ENCODE data around the gene USP21. TPM values are rescaled to one million over a fixed set of nuclear protein-coding genes. Genes with fewer than 3 reads are reported as not detected.

Gene USP21
- total and polyA plus RNA-seq, 2 of the 13 experiments (the other 11 are each of a cell fraction or from before 2014, with no cell fraction given): 10.1 to 33.1 TPM

- TF ChIP-seq KAT8 (CRISPR knock-in tag; IDR thresholded peaks at IDR 0.05) (peak; percentile 60; the same call in 1 of the 2 replicates), NCOA5 (CRISPR knock-in tag; IDR thresholded peaks at IDR 0.05) (no peak), RBM39 (IDR thresholded peaks at IDR 0.05; ENCODE audit: low read depth, low read length, poor library complexity, severe bottlenecking) (peak; percentile 60), ZNF891 (CRISPR knock-in tag; IDR thresholded peaks at IDR 0.05) (peak; percentile 77), ZNF547 (CRISPR knock-in tag; IDR thresholded peaks at IDR 0.05) (0 out of 2 replicates have a peak, but pooled peaks have one; percentile 46), ZNF572 (CRISPR knock-in tag; IDR thresholded peaks at IDR 0.05) (no peak), ZNF788 (CRISPR knock-in tag; IDR thresholded peaks at IDR 0.05; ENCODE audit: borderline replicate concordance) (peak; percentile 50; the same call in 1 of the 2 replicates), MED8 (CRISPR knock-in tag; IDR thresholded peaks at IDR 0.05; ENCODE audit: insufficient replicate concordance) (peak; percentile 77), ZFP82 (CRISPR knock-in tag; IDR thresholded peaks at IDR 0.05; ENCODE audit: borderline replicate concordance) (0 out of 2 replicates have a peak, but pooled peaks have one; percentile 24), KDM6A (CRISPR knock-in tag; IDR thresholded peaks at IDR 0.05; ENCODE audit: low read depth) (no peak), THAP7 (CRISPR knock-in tag; IDR thresholded peaks at IDR 0.05) (no peak), GLI4 (CRISPR knock-in tag; IDR thresholded peaks at IDR 0.05; ENCODE audit: borderline replicate concordance) (no peak), NFYB (CRISPR knock-in tag; IDR thresholded peaks at IDR 0.05) (peak; percentile 71), STAG1 (CRISPR knock-in tag; IDR thresholded peaks at IDR 0.05) (no peak), ZNF546 (CRISPR knock-in tag; conservative IDR thresholded peaks at IDR 0.05) (0 out of 2 replicates have a peak, but pooled peaks have one; percentile 43), BCL6 (CRISPR knock-in tag; IDR thresholded peaks at IDR 0.05) (no peak), POLR2AphosphoS2 (IDR thresholded peaks at IDR 0.05; ENCODE audit: low read depth, low read length) (no peak), BCL3 (CRISPR knock-in tag; IDR thresholded peaks at IDR 0.05) (0 out of 2 replicates have a peak, but pooled peaks have one; percentile 49), ZNF33B (CRISPR knock-in tag; IDR thresholded peaks at IDR 0.05) (0 out of 2 replicates have a peak, but pooled peaks have one; percentile 34), CENPT (CRISPR knock-in tag; IDR thresholded peaks at IDR 0.05; ENCODE audit: low read depth) (no peak), ZNF350 (CRISPR knock-in tag; IDR thresholded peaks at IDR 0.05; ENCODE audit: borderline replicate concordance, low read depth) (peak; percentile 53; the same call in 1 of the 2 replicates), NFKB2 (CRISPR knock-in tag; IDR thresholded peaks at IDR 0.05; ENCODE audit: borderline replicate concordance) (peak; percentile 40; the same call in 1 of the 2 replicates), SIN3A (IDR thresholded peaks at IDR 0.05; ENCODE audit: borderline replicate concordance, low read depth, low read length) (peak; percentile 55; the same call in 1 of the 2 replicates)
- TF ChIP-seq, protein P1, sequence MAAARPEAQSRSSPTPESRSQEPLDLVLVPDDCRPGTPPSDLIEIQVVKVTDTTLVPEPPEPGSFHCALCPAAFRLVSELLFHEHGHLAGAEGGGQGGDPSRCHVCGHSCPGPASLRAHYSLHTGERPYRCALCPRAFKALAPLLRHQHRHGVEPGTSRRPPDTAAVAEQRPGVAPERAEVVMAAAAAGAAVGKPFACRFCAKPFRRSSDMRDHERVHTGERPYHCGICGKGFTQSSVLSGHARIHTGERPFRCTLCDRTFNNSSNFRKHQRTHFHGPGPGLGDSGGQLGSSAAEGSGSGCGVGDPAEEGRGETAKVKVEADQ (CRISPR knock-in tag; IDR thresholded peaks at IDR 0.05; ENCODE audit: borderline replicate concordance): no peak
Observed at GRCh38 chr1:161159087-161159912, at the start of gene USP21 (continued).
